ENCODE measurements around the gene ABAT.
A peak's percentile ranks its signal among the peaks of the same experiment; 100 is the strongest.

ABAT gene

DNA sequence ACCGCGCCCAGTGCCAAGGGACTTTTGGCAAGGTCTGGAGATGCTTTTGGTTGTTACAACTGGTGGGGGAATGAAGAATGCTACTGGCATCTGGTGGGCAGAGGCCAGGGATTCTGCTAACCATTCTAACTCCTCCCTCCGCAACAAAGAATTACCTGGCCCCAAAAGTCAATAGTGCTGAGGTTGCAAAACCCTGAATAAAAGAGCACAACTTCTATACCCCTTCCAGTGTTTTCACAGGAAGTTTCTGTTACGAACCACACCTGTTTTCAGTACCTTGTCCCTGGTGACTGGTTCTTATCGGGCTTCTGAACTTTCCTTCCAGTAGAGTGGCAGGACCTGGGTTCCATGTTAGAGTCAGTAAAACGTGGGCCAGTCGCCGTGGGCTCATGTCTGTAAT is 17.3 kb downstream of the ABAT start:
- no peak for DNase-seq (ENCODE audit: low spot score)
- Histone ChIP-seq H2BK120ac (ENCODE audit: low read depth, low read length) (no peak overlapping the region), H4K8ac (ENCODE audit: low read depth, low read length) (no peak overlapping the region), H3K14ac (ENCODE audit: low read length) (no peak overlapping the region), H4K91ac (ENCODE audit: low read depth, low read length, poor library complexity) (no peak overlapping the region), H3K4me1 (ENCODE audit: control insufficient read depth in 2 of 2, insufficient read depth in 1 of 2, low read depth in 1 of 2, low read length in 2 of 2) (peaks cover 0 to 13% of the 10 kb centered on the region in 2 donors), H3K27me3 (ENCODE audit: control insufficient read depth in 3 of 3, insufficient read depth in 3 of 3, low read depth in 1 of 3, low read length in 3 of 3) (peaks cover 0 to 9% (median 0%) of the 10 kb centered on the region in 3 experiments), H2AFZ (ENCODE audit: low read length) (no peak overlapping the region), H3K27ac (replicated peaks; ENCODE audit: low read length) (no peak overlapping the region), H2BK12ac (ENCODE audit: low read length) (no peak overlapping the region), H3K4me3 (ENCODE audit: low read length in 2 of 2) (no peak overlapping the region), H3K9ac (ENCODE audit: low read depth, low read length, poor library complexity) (no peak overlapping the region), H3K23ac (ENCODE audit: low read depth, low read length, poor library complexity) (no peak overlapping the region), H3K4me2 (ENCODE audit: insufficient read depth, low read length, poor library complexity, severe bottlenecking) (no peak overlapping the region), H2AK5ac (ENCODE audit: low read depth, low read length) (no peak overlapping the region), H2BK15ac (ENCODE audit: low read length) (no peak overlapping the region), H3K79me1 (ENCODE audit: low read depth, low read length) (no peaks in the 10 kb centered on the region), H3K36me3 (replicated peaks in 1 of 2; ENCODE audit: control insufficient read depth in 2 of 2, insufficient read depth in 2 of 2, low read length in 2 of 2) (no peaks in the 10 kb centered on the region), H3K18ac (ENCODE audit: low read length) (no peak overlapping the region), H3K9me3 (replicated peaks in 1 of 2; ENCODE audit: control insufficient read depth in 2 of 2, insufficient read depth in 1 of 2, low read depth in 1 of 2, low read length in 2 of 2) (peaks cover 7 to 15% of the 10 kb centered on the region in 2 donors), H3K4ac (ENCODE audit: low read length) (no peak overlapping the region), H2BK5ac (ENCODE audit: low read length) (no peak overlapping the region)
- WGBS, 2 donors (ENCODE audit: extremely low coverage in 2 of 2, insufficient read length in 2 of 2, insufficient replicate concordance in 1 of 2), result no CpG with 5 or more reads among the region's 8 CpGs

DNA sequence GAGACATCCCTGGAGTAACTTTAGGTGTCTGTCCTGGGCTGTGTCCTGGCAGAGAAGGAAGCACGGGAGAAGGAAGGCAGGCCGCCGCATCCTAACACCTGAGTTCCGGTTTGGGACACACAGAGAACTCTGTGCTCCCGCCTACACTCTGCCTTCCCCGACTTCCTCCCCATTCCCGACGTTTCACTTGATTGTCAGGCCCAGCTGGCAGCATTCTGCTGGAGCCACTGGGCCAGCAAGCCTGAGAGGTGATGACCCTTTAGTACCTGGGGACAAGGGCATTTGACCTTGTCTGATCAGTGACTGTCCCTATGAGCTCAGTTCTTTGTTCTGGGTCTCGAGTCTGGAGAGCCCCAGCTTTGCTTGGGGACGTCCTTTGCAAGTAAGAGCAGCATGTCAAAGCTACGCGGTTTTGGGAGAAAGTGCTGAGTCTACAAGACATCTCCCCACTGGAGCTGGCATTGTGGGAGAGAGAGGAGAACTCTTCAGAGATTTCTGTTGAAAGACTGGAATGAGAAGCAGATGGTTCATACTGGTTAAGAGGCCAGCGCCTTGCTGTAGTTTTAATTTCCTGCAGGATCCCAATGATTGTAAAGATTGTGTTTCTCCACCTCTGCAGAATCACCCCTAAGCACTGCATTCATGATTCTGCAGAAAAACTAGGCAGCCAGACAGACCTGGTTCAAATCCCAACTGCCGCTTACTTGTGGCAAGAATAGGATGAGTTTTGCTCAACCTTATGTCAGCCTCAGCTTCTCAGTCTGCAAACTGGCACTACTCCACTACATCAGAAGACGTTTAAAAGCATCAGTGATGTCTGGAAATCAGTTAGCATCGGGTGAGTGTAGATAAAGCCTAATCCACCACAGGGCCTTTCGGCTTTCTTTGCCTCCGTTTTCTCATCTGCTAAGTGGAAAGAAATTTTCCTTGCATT is 20.6 kb downstream of the ABAT start:
- peak overlapping the region; percentile 68 for H2AFZ ChIP-seq (ENCODE audit: low read length)
- H2BK120ac ChIP-seq (ENCODE audit: low read depth, low read length), result no peak overlapping the region
- H3K27ac ChIP-seq (replicated peaks; ENCODE audit: low read length), result no peak overlapping the region
- H3K14ac ChIP-seq (ENCODE audit: low read length), result no peak overlapping the region
- DNase-seq (ENCODE audit: low spot score), result no peak
- no peak overlapping the region for H2BK12ac ChIP-seq (ENCODE audit: low read length)
- peaks cover 0 to 12% of the 10 kb centered on the region in 2 donors for H3K4me1 ChIP-seq (ENCODE audit: control insufficient read depth in 2 of 2, insufficient read depth in 1 of 2, low read depth in 1 of 2, low read length in 2 of 2)
- H4K91ac ChIP-seq (ENCODE audit: low read depth, low read length, poor library complexity), result no peak overlapping the region
- no CpG with 5 or more reads among the region's 18 CpGs for WGBS, 2 donors (ENCODE audit: extremely low coverage in 2 of 2, insufficient read length in 2 of 2, insufficient replicate concordance in 1 of 2)
- no peak overlapping the region for H2AK5ac ChIP-seq (ENCODE audit: low read depth, low read length)
- no peak overlapping the region for H2BK5ac ChIP-seq (ENCODE audit: low read length)
- H3K18ac ChIP-seq (ENCODE audit: low read length), result no peak overlapping the region
- no peak overlapping the region for H3K4me2 ChIP-seq (ENCODE audit: insufficient read depth, low read length, poor library complexity, severe bottlenecking)
- no peak overlapping the region for H3K4me3 ChIP-seq (ENCODE audit: low read length in 2 of 2)
- H3K36me3 ChIP-seq (replicated peaks in 1 of 2; ENCODE audit: control insufficient read depth in 2 of 2, insufficient read depth in 2 of 2, low read length in 2 of 2), result no peaks in the 10 kb centered on the region
- H3K9ac ChIP-seq (ENCODE audit: low read depth, low read length, poor library complexity), result no peak overlapping the region
- H2BK15ac ChIP-seq (ENCODE audit: low read length), result no peak overlapping the region
- peaks cover 0 to 5% of the 10 kb centered on the region in 2 donors for H3K9me3 ChIP-seq (replicated peaks in 1 of 2; ENCODE audit: control insufficient read depth in 2 of 2, insufficient read depth in 1 of 2, low read depth in 1 of 2, low read length in 2 of 2)
- H3K23ac ChIP-seq (ENCODE audit: low read depth, low read length, poor library complexity), result no peak overlapping the region
- H3K79me1 ChIP-seq (ENCODE audit: low read depth, low read length), result no peaks in the 10 kb centered on the region
- no peak overlapping the region for H4K8ac ChIP-seq (ENCODE audit: low read depth, low read length)
- H3K27me3 ChIP-seq (ENCODE audit: control insufficient read depth in 3 of 3, insufficient read depth in 3 of 3, low read depth in 1 of 3, low read length in 3 of 3), result no peaks in the 10 kb centered on the region
- no peak overlapping the region for H3K4ac ChIP-seq (ENCODE audit: low read length)

DNA sequence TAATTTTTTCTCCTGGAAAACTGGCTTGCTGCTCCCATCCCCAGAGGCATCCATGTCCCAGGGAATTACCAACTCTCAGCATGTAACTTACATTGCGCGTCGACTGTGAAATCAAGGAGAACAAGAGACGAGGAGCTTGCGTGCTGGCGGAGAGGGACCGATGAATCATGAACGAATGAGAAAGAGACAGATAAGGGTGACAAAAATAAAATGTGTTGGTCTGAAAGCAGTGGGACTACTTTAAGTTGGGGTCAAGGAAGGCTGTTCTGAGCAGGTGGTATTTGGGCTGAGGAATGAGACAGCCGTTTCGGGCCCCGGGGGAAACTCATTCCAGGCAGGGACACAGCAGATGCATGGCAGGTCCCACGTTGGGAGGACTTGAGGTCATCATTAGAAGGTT is 22.5 kb downstream of the ABAT start:
- Histone ChIP-seq H3K4me2 (ENCODE audit: insufficient read depth, low read length, poor library complexity, severe bottlenecking) (no peak overlapping the region), H2AK5ac (ENCODE audit: low read depth, low read length) (no peak overlapping the region), H3K4ac (ENCODE audit: low read length) (no peak overlapping the region), H3K14ac (ENCODE audit: low read length) (no peak overlapping the region), H3K36me3 (replicated peaks in 1 of 2; ENCODE audit: control insufficient read depth in 2 of 2, insufficient read depth in 2 of 2, low read length in 2 of 2) (no peaks in the 10 kb centered on the region), H3K18ac (ENCODE audit: low read length) (no peak overlapping the region), H3K23ac (ENCODE audit: low read depth, low read length, poor library complexity) (no peak overlapping the region), H2AFZ (ENCODE audit: low read length) (no peak overlapping the region), H3K79me1 (ENCODE audit: low read depth, low read length) (no peaks in the 10 kb centered on the region), H2BK15ac (ENCODE audit: low read length) (no peak overlapping the region), H4K8ac (ENCODE audit: low read depth, low read length) (no peak overlapping the region), H3K9me3 (replicated peaks in 1 of 2; ENCODE audit: control insufficient read depth in 2 of 2, insufficient read depth in 1 of 2, low read depth in 1 of 2, low read length in 2 of 2) (no peaks in the 10 kb centered on the region), H4K91ac (ENCODE audit: low read depth, low read length, poor library complexity) (no peak overlapping the region), H2BK5ac (ENCODE audit: low read length) (no peak overlapping the region), H2BK120ac (ENCODE audit: low read depth, low read length) (no peak overlapping the region), H3K4me3 (ENCODE audit: low read length in 2 of 2) (no peak overlapping the region), H3K9ac (ENCODE audit: low read depth, low read length, poor library complexity) (no peak overlapping the region), H3K4me1 (ENCODE audit: control insufficient read depth in 2 of 2, insufficient read depth in 1 of 2, low read depth in 1 of 2, low read length in 2 of 2) (peaks cover 0 to 12% of the 10 kb centered on the region in 2 donors), H3K27ac (replicated peaks; ENCODE audit: low read length) (no peak overlapping the region), H3K27me3 (ENCODE audit: control insufficient read depth in 3 of 3, insufficient read depth in 3 of 3, low read depth in 1 of 3, low read length in 3 of 3) (no peaks in the 10 kb centered on the region), H2BK12ac (ENCODE audit: low read length) (no peak overlapping the region)
- DNase-seq (ENCODE audit: low spot score), result no peak
- WGBS, 2 donors (ENCODE audit: extremely low coverage in 2 of 2, insufficient read length in 2 of 2, insufficient replicate concordance in 1 of 2), result no CpG with 5 or more reads among the region's 12 CpGs

DNA sequence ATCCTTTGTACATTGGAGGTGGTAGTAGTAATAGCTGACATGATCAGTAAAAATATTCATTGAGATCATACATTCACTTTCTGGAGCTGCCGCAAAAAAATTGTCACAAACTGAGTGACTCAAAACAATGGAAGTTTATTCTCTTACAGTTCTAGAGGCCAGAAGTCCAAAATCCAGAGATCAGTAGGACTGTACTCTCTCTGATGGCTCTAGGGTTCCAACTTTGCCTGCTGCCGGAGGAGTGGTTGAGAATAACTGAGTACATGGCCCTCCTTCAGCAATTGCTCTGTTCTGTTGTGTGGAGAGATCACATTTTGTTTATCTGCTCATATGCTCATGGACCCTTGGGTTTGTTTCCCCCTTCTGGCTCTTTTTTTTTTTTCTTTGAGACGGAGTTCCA is 23.5 kb downstream of the ABAT start:
- H3K4me2 ChIP-seq (ENCODE audit: insufficient read depth, low read length, poor library complexity, severe bottlenecking), result no peak overlapping the region
- no peak overlapping the region for H3K4ac ChIP-seq (ENCODE audit: low read length)
- H3K14ac ChIP-seq (ENCODE audit: low read length), result no peak overlapping the region
- no peak overlapping the region for H2BK5ac ChIP-seq (ENCODE audit: low read length)
- no peak overlapping the region for H2AK5ac ChIP-seq (ENCODE audit: low read depth, low read length)
- H3K27ac ChIP-seq (replicated peaks; ENCODE audit: low read length), result no peak overlapping the region
- no peaks in the 10 kb centered on the region for H3K27me3 ChIP-seq (ENCODE audit: control insufficient read depth in 3 of 3, insufficient read depth in 3 of 3, low read depth in 1 of 3, low read length in 3 of 3)
- no peak overlapping the region for H3K18ac ChIP-seq (ENCODE audit: low read length)
- H3K4me1 ChIP-seq (ENCODE audit: control insufficient read depth in 2 of 2, insufficient read depth in 1 of 2, low read depth in 1 of 2, low read length in 2 of 2), result peaks cover 0 to 12% of the 10 kb centered on the region in 2 donors
- no peak for DNase-seq (ENCODE audit: low spot score)
- no CpG with 5 or more reads among the region's 3 CpGs for WGBS, 2 donors (ENCODE audit: extremely low coverage in 2 of 2, insufficient read length in 2 of 2, insufficient replicate concordance in 1 of 2)
- no peak overlapping the region for H2BK15ac ChIP-seq (ENCODE audit: low read length)
- no peak overlapping the region for H4K8ac ChIP-seq (ENCODE audit: low read depth, low read length)
- H4K91ac ChIP-seq (ENCODE audit: low read depth, low read length, poor library complexity), result no peak overlapping the region
- H2BK120ac ChIP-seq (ENCODE audit: low read depth, low read length), result no peak overlapping the region
- no peaks in the 10 kb centered on the region for H3K79me1 ChIP-seq (ENCODE audit: low read depth, low read length)
- peaks cover 0 to 3% of the 10 kb centered on the region in 2 donors for H3K36me3 ChIP-seq (replicated peaks in 1 of 2; ENCODE audit: control insufficient read depth in 2 of 2, insufficient read depth in 2 of 2, low read length in 2 of 2)
- no peak overlapping the region for H3K23ac ChIP-seq (ENCODE audit: low read depth, low read length, poor library complexity)
- no peaks in the 10 kb centered on the region for H3K9me3 ChIP-seq (replicated peaks in 1 of 2; ENCODE audit: control insufficient read depth in 2 of 2, insufficient read depth in 1 of 2, low read depth in 1 of 2, low read length in 2 of 2)
- no peak overlapping the region for H2BK12ac ChIP-seq (ENCODE audit: low read length)
- H3K4me3 ChIP-seq (ENCODE audit: low read length in 2 of 2), result no peak overlapping the region
- no peak overlapping the region for H3K9ac ChIP-seq (ENCODE audit: low read depth, low read length, poor library complexity)
- no peak overlapping the region for H2AFZ ChIP-seq (ENCODE audit: low read length)
